T-helper 17 cell (primary cell): ENCODE results near the gene CD72. TPM values are rescaled to one million over a fixed set of nuclear protein-coding genes. Genes with fewer than 3 reads are reported as not detected.
A peak's percentile ranks its signal among the peaks of the same experiment; 100 is the strongest.

Source experiments
- ATAC-seq: fragments of 150-1000 bp; cut with Tn5 transposase; 2 replicates; pipeline ENCODE4 v1.10.0; 2021; ENCODE audit warnings: mild to moderate bottlenecking, moderate library complexity
- DNase-seq, 3 donors: peaks; one replicate each; pipeline versions ENCODE4 v3.0.0 to v3.0.0-alpha.2; 2020 to 2021
- H3K9me3 ChIP-seq: one replicate; pipeline ENCODE4 v1.7.0; 2013; ENCODE audit warnings: low read length, mild to moderate bottlenecking; ENCODE audit not compliant: control insufficient read depth, poor library complexity, severe bottlenecking
- H3K27ac Mint-ChIP-seq: one replicate; pipeline ENCODE4 v1.8.0; 2022; ENCODE audit warnings: mild to moderate bottlenecking, moderate library complexity, mixed read lengths
- H3K27me3 Mint-ChIP-seq: one replicate; pipeline ENCODE4 v1.8.0; 2022; ENCODE audit warnings: mixed read lengths
- H3K36me3 Mint-ChIP-seq: one replicate; pipeline ENCODE4 v1.8.0; 2022; ENCODE audit warnings: low read depth, mixed read lengths
- H3K4me1 Mint-ChIP-seq: one replicate; pipeline ENCODE4 v1.8.0; 2022; ENCODE audit warnings: mild to moderate bottlenecking, mixed read lengths
- H3K4me3 Mint-ChIP-seq: one replicate; pipeline ENCODE4 v1.8.0; 2022; ENCODE audit warnings: mild to moderate bottlenecking, moderate library complexity, mixed read lengths
- total RNA-seq, 4 donors: library from RNA in 2 of 4; stranded (reverse) in 2 of 4; gene quantifications; one replicate each; pipeline ENCODE4 v1.2.3 and lab custom pipeline; 2022 to 2026

Gene CD72
- total RNA-seq (1 to 10 TPM; 3.5 to 8.1 TPM), total RNA-seq (lab: John Stamatoyannopoulos, UW) (3.8 to 6.1 reads per million in 2 donors)

GRCh38 chr9:35618325-35618727 lies at the start of gene CD72:
CD72 (minus strand) TSS chr9:35618413; CDS start chr9:35618303, 110 bp downstream.
- peak; percentile 22 for ATAC-seq
- peaks cover 45% of the 10 kb centered on the region for H3K4me1 Mint-ChIP-seq
- no peaks in the 10 kb centered on the region for H3K9me3 ChIP-seq

GRCh38 chr9:35667939-35668338 lies 49.7 kb upstream of the CD72 start:
- H3K4me1 Mint-ChIP-seq = peaks cover 25% of the 10 kb centered on the region
- no peak overlapping the region for H3K27ac Mint-ChIP-seq
- no peaks in the 10 kb centered on the region for H3K9me3 ChIP-seq
- DNase-seq = no peak
- H3K4me3 Mint-ChIP-seq = no peak overlapping the region
- no peaks in the 10 kb centered on the region for H3K36me3 Mint-ChIP-seq
- no peaks in the 10 kb centered on the region for H3K27me3 Mint-ChIP-seq
- ATAC-seq = no peak

More at GRCh38 chr9:35618325-35618727, at the start of gene CD72:
- H3K27me3 Mint-ChIP-seq = no peaks in the 10 kb centered on the region
- peak within 1 kb of the TSS; percentile 92 for H3K4me3 Mint-ChIP-seq
- peak within 1 kb of the TSS; percentile 94 for H3K27ac Mint-ChIP-seq
- DNase-seq = no peak
- H3K36me3 Mint-ChIP-seq = peaks cover 1% of the 10 kb centered on the region

- no peak overlapping the region for H3K4me3 Mint-ChIP-seq
- peak overlapping the region; percentile 98 for H3K27ac Mint-ChIP-seq
- no peaks in the 10 kb centered on the region for H3K27me3 Mint-ChIP-seq
- H3K4me1 Mint-ChIP-seq = peaks cover 36% of the 10 kb centered on the region
- H3K36me3 Mint-ChIP-seq = no peaks in the 10 kb centered on the region
- no peaks in the 10 kb centered on the region for H3K9me3 ChIP-seq
- no peak for DNase-seq
- ATAC-seq = no peak
Observed at GRCh38 chr9:35666549-35666948, 48.3 kb upstream of the CD72 start.

GRCh38 chr9:35666045-35666444 lies 47.8 kb upstream of the CD72 start:
- H3K36me3 Mint-ChIP-seq = no peaks in the 10 kb centered on the region
- peak overlapping the region; percentile 19 for H3K4me3 Mint-ChIP-seq
- H3K9me3 ChIP-seq = no peaks in the 10 kb centered on the region
- ATAC-seq (no peak), DNase-seq (no peak)
- H3K4me1 Mint-ChIP-seq = peaks cover 37% of the 10 kb centered on the region
- H3K27me3 Mint-ChIP-seq = no peaks in the 10 kb centered on the region
- peak overlapping the region; percentile 98 for H3K27ac Mint-ChIP-seq

GRCh38 chr9:35665471-35665818 lies 47.2 kb upstream of the CD72 start:
- Mint-ChIP-seq H3K27me3 (no peaks in the 10 kb centered on the region), H3K4me3 (peak overlapping the region; percentile 91), H3K4me1 (peaks cover 41% of the 10 kb centered on the region), H3K27ac (peak overlapping the region; percentile 98), H3K36me3 (no peaks in the 10 kb centered on the region)
- H3K9me3 ChIP-seq = no peaks in the 10 kb centered on the region
- DNase-seq (no peak), ATAC-seq (no peak)

- DNase-seq (peak; percentile 40 to 61 (median 61)), ATAC-seq (peak; percentile 47)
- peak within 1 kb of the TSS; percentile 91 for H3K4me3 Mint-ChIP-seq
- no peaks in the 10 kb centered on the region for H3K9me3 ChIP-seq
- peak within 1 kb of the TSS; percentile 98 for H3K27ac Mint-ChIP-seq
- H3K36me3 Mint-ChIP-seq = no peaks in the 10 kb centered on the region
- no peaks in the 10 kb centered on the region for H3K27me3 Mint-ChIP-seq
- peaks cover 46% of the 10 kb centered on the region for H3K4me1 Mint-ChIP-seq
Observed at GRCh38 chr9:35664531-35665470, 46.6 kb upstream of the CD72 start, which contains the start of gene ARHGEF39. ARHGEF39 (minus strand) TSS chr9:35665195; CDS start chr9:35665169, 26 bp downstream.

GRCh38 chr9:35662437-35662836 lies 44.2 kb upstream of the CD72 start:
- Mint-ChIP-seq H3K27ac (peak overlapping the region; percentile 98), H3K27me3 (no peaks in the 10 kb centered on the region), H3K4me3 (peak overlapping the region; percentile 89), H3K4me1 (peaks cover 59% of the 10 kb centered on the region), H3K36me3 (no peaks in the 10 kb centered on the region)
- ATAC-seq (no peak), DNase-seq (no peak)
- H3K9me3 ChIP-seq = no peaks in the 10 kb centered on the region

GRCh38 chr9:35661756-35662350 lies 43.6 kb upstream of the CD72 start:
- peak; percentile 45 to 61 (median 59) for DNase-seq
- peaks cover 65% of the 10 kb centered on the region for H3K4me1 Mint-ChIP-seq
- peak overlapping the region; percentile 98 for H3K27ac Mint-ChIP-seq
- peak overlapping the region; percentile 89 for H3K4me3 Mint-ChIP-seq
- no peaks in the 10 kb centered on the region for H3K9me3 ChIP-seq
- ATAC-seq = peak; percentile 55
- no peaks in the 10 kb centered on the region for H3K36me3 Mint-ChIP-seq
- H3K27me3 Mint-ChIP-seq = no peaks in the 10 kb centered on the region

- Mint-ChIP-seq H3K27me3 (no peaks in the 10 kb centered on the region), H3K36me3 (no peaks in the 10 kb centered on the region), H3K4me1 (peaks cover 70% of the 10 kb centered on the region), H3K4me3 (peak overlapping the region; percentile 84), H3K27ac (peak overlapping the region; percentile 98)
- DNase-seq = no peak
- no peaks in the 10 kb centered on the region for H3K9me3 ChIP-seq
- no peak for ATAC-seq
Observed at GRCh38 chr9:35660966-35661415, 42.8 kb upstream of the CD72 start.

GRCh38 chr9:35659340-35659739 lies 41.1 kb upstream of the CD72 start:
- H3K36me3 Mint-ChIP-seq = no peaks in the 10 kb centered on the region
- H3K9me3 ChIP-seq = no peaks in the 10 kb centered on the region
- peaks cover 64% of the 10 kb centered on the region for H3K4me1 Mint-ChIP-seq
- peak overlapping the region; percentile 98 for H3K27ac Mint-ChIP-seq
- DNase-seq (no peak), ATAC-seq (no peak)
- H3K27me3 Mint-ChIP-seq = no peaks in the 10 kb centered on the region
- peak overlapping the region; percentile 84 for H3K4me3 Mint-ChIP-seq

GRCh38 chr9:35658968-35659220 lies 40.7 kb upstream of the CD72 start:
- no peak for ATAC-seq
- Mint-ChIP-seq H3K36me3 (no peaks in the 10 kb centered on the region), H3K4me1 (peaks cover 64% of the 10 kb centered on the region), H3K27ac (peak overlapping the region; percentile 98), H3K27me3 (no peaks in the 10 kb centered on the region), H3K4me3 (peak overlapping the region; percentile 84)
- H3K9me3 ChIP-seq = no peaks in the 10 kb centered on the region
- no peak for DNase-seq

GRCh38 chr9:35658137-35658967 lies 40.1 kb upstream of the CD72 start, which contains the start of gene CCDC107:
CCDC107 (plus strand) TSS chr9:35658292; CDS start chr9:35658380, 88 bp downstream.
- DNase-seq (peak; percentile 77 to 86 (median 81)), ATAC-seq (peak; percentile 68)
- H3K9me3 ChIP-seq = no peaks in the 10 kb centered on the region
- Mint-ChIP-seq H3K4me1 (peaks cover 64% of the 10 kb centered on the region), H3K4me3 (peak within 1 kb of the TSS; percentile 84), H3K27ac (peak within 1 kb of the TSS; percentile 98), H3K27me3 (no peaks in the 10 kb centered on the region), H3K36me3 (no peaks in the 10 kb centered on the region)
